GM19023 (cell line): Measurements from ENCODE around the gene KIF1A.

ENCODE experiments used
- ATAC-seq: cut with Tn5 transposase; IDR thresholded peaks from one replicate; pipeline ENCODE4 v1.9.1; 2021; ENCODE audit warnings: mild to moderate bottlenecking, moderate library complexity; ENCODE audit not compliant: unreplicated experiment

The KIF1A gene

DNA sequence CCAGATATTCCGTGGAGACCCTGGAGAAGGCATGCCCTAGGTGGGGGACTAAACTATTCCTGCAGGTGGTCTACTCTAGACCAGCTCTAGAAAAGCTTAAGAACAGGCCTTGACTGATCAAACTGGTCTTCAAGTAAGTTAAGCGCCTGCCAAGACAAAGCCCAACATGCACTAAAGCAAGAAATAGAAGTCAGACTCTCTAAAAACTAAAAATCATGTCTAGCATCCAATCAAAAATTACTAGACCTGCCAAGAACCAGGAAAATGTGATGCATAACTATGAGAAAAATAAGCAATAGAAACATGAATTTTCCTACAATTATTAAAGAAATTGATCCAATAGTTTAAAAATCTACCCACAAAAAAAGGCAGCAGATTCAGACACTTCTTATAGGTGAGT lies 13.6 kb downstream of the KIF1A start:
- no peak for ATAC-seq

DNA sequence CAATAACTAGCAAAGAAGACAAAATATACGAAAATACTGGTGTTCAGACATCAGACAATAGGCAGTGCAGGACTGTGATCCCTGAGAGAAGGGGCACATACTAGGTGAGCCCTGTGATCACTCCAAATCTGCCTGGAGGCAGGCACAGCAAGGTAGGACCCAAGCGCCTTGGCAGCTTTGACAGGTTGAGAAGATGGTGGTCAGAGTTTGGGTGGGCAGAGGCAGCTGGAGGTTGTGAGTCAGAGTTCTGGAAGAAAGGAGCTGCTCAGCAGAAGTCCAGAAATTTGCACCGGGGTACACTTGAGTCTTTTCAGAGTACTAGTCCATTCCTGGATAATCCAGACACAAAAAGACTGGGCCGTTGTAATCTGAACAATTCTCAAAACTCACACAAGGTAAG lies 14.0 kb downstream of the KIF1A start:
- ATAC-seq: no peak

DNA sequence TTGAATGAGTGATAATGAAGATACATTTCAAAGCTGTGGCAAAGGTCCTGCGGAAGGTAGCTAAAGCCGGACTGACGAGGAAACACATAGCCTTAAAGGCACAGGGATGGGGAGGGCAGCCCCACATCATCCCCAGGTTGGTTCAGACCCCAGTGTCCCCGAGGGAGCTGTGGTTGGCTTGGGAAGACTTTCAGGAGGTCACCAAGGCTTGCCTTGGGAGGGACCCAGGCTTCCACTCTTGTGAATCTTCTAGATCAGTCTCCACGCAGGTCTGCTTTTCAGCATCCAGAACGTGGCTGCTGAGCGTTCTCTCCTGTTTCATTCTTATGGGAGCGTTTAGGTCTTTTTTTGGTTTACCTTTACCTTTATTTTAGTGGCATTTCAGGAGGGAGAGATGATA lies 16.8 kb downstream of the KIF1A start:
- ATAC-seq: no peak

DNA sequence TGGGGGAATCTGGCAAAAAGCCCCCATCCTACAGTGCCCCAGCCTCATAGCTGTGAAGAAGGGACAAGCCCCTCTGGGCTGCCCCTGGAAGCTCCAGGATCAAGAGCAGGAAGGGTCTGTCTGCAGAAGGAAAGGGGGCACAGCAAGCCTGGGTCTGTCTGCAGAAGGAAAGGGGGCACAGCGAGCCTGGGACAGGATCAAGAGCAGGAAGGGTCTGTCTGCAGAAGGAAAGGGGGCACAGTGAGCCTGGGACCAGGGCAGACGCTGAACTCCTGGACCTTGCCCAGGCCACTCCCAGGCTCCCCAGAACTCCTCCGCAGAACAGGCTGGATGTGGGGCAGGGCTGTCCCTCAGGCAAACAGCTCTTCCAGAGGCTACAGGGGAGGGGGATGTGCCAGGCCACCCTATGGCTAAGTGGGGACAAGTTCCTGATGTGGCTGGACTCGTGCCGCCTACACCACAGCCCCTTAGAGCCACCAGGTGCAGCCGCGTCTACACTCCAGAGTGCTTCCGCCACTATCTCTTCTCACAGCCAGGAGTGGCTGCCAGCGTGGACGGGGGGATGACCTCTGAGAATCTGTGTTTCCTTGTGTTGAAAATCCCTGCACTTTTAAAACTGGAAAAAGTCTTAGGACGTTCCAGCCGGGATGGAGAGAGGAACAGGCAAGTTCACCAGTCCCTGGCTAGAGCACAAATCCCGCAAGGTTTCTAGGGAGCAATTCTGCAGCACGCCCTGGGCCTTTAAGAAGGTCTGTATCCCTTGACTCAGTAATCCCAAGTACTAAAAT lies 20.8 kb downstream of the KIF1A start:
- no peak for ATAC-seq

DNA sequence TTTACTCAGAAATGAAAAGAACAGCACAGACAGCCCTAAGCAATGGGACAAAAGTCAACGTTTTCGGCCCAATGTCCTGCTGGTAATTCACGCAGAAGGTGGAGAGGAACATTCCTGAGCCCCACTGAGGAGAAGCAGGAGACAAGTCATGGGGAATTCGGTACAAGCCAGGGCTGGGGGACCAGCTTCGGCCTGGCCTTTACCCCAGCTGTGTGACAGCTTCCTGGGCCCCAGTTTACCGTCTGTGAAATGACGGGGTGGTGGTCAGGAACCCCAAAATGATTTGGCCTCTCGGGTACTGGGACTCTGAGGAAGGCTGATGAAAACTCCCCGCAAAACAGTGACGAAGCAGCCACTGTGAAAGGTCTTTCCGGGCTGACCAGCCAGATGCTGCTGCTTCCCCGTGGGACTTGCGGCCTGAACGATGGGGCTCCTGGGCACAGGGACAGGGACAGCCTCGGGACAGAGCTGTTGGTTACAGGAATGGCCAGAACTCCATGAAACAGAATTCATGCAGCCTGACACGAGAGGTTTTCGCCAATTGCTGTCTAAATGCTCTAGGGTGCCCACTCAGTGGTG lies 21.6 kb downstream of the KIF1A start:
- no peak for ATAC-seq

DNA sequence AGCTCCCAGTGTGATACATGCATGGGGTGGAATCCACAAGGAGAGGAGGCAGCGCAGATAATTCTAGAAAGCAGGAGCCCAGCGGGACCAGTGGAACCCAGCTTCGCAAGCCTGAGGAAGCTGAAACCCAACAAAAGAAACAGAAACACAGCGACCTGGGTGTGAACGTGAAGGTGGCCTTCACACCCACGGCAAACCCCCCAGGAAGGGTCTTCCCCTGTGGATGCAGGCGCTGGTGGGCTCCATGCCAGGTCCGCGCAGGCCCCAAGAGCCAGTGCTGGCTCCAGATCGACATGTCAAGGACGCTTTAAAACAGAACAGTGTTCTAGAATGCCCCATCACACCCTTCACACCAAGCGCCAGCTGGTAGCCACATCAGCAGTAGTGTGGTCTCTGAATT lies 22.1 kb downstream of the KIF1A start:
- no peak for ATAC-seq

DNA sequence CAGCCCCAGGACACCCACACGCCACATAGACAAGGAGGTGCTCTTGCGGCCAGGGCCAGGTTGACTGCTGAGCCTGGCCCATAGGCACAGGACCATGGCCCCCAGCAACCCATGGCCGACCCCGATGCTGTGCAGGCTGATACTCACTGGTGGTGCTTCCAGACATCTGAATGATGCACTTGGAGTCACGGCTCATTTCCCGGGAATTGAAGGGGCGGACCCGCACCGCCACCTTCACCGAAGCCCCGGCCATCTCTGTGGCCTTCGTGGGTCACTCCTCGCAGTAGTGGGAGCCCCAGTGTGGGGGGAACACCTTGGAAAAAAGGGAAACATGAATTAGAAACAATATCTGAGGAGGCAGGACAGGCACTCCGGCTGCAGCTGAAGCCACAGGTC lies 22.5 kb downstream of the KIF1A start:
- no peak for ATAC-seq

DNA sequence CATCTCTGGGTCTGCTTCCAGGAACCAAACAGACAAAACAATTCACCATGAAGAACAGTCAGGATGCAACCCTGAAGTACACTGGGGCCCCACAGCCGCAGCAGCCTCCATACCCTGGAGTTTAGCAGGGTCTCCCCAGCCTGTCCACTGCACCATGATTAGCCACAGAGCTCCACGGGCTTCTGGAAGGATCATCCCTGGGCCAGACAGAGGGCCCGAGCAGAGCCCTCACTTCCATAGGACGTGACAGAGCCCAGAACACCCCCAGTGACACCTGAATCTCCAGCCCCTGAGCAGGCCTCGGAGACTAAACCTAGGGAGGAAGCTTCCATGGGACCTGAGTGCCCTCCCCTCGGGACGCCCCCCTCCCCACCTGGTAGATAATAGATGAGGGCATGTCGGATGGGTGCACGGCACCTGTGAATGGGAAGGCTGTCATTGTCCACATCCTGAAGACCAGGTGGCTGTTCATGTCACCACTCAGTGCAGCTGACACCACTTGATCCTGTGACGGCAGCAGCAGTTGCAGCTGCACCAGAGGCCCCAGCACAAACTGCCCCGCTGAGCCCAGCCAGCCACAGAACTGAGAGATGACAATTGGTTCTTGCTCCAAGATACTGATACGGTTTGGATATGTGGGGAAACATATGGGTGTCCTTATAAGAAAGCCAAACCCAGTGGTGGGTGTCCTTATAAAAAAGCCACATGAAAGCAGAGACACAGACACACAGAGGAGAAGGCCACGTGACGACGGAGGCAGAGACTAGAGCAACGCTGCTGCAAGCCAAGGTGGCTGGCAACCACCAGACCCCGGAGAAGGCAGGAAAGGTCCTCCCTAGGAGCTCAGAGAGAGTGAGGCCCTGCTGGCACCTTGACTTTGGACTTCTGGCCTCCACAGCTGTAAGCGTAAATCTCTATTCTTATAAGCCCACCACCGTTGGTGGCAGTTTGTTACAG lies 23.2 kb downstream of the KIF1A start:
- no peak for ATAC-seq

DNA sequence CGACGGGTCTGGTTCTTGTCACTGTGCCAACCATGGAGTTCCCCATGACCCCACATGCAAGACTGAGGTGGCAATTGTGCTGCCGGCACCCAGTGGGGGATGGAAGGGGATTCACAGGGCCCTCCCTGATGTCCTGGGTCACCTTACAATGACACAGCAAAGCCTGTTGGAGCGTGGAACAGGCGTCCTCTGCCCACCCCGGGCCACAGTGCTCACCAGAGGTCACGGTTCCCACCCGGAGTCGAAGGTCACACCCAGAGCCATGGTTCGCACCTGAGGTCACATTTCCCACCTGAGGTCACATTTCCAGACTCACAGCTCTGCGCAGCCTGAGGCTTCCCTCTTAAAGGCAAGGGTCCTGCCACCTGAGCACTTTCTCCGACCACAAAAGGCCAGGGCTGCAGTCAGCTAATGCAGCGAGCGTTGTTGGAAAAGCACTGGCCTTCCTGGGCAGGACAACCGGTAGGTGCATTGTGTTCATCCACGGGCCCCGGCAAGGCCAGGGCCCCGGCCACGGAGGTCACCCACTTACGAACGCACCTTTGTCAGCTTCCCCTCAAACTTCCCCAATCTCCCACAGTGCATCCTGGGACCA lies 24.0 kb downstream of the KIF1A start:
- no peak for ATAC-seq

DNA sequence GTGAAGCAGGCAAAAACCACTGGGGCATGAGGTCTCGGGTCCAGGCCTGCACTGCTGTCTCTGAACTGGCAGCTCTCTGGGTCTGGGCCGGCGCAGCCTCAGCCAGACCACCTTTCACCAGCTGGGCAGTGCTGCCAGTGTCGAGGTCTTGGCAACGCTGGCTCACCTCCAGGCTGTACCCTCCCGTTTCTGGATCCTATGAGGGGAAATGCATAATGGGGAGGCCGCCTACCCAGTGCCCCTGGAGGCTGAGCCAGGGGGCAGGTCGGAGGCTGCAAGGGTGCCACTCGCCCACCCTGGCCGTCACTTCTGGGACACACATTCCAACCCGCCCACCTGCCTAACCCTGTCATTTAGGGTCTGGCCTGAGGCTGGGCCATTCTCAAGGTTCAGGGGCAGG lies 24.6 kb downstream of the KIF1A start:
- ATAC-seq: no peak

DNA sequence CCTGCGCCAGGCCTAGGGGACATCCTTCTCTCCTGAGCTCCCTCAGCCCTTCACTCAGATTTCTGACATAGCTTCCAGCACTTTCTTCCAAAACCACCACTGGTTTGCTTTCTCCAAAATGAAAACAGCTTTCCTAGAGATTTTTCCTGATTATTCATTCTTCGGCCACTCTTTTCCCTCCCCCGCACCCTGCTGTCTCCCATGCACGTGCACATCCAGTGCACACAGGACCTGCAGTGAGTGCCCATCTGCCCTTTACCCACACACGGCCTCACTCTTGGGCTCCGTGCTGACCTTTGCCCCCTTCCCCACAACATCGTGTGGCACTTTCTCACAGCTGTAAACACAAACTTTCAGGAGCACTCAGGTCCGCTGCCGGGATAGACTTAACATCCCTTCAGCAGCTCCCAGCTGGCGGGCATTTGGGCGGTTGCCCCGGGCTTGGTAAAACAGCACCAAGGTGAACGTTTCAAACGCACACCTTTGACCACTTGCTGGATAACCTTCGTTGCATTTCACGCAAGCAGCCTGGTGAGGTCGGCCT lies 25.8 kb downstream of the KIF1A start:
- no peak for ATAC-seq

DNA sequence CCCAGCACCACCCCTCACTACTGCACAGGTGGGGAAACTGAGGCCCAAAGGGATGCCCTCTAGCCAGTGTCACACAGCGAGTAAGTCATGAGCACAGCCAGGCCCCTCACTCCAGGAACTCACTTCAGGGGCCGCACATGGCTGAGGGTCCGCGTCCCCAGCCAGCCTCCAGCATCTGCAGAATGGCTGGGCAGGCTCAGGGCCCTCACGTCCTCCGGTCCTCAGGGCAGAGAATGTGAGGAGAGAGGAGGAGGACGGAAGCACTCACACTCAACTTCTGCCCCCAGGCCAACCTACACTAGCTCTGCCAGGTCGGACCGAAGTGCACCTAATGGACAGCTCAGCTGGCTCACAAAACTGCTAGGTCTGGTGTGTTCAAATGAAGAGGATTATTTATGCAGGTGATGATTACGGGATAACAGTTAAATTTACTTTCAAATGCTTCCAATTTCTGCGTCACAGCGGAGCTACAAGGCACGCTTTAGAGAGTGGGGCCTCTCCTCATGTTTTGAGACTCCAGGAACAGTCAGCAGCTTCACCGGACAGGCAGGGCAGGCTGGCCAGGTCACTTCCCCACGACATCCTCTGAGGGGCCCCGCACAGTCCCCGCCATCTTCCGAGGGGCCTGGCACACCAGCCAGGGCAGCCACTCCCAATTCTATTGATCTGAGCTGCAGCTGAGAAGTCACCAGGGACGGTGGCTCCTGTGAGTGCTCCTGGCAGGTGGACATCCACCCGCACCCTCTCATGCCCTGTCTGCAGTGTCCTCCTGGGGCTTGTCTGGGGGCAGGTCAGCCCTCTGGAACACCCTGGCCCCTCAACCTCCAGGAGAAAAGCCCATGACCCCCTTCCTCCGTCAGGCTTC lies 26.5 kb downstream of the KIF1A start:
- no peak for ATAC-seq

DNA sequence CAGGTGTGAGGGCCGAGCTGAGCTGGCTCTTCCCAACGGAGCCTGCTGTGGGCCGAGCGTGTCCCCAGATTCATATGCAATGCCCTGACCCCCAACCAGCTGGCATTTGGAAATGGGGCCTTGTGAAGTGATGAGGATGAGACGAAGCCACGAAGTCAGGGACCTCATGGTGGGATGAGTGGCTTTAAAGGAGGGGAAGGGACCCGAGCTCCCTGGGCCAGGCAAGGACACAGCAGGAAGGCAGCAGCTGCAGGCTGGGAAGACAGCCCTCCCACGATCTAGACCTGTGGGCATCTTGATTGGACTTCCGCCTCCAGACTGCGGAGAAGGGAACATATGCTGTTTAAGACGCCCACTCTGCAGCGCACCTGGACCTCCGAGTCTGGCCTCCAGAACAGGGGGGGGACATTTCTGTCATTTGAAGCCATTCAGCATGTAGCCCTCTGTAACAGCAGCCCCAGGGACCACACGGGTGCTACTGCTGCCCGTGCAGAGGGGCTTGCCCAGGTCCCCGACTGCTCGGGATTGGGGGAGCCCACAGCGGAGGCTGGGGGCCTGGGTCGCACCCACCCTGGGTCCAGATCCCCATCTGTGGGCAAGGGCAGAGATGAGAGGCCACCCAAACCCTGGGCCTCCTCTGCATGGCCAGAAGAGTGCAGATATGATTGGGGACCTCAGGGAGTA lies 27.2 kb downstream of the KIF1A start:
- ATAC-seq: no peak

DNA sequence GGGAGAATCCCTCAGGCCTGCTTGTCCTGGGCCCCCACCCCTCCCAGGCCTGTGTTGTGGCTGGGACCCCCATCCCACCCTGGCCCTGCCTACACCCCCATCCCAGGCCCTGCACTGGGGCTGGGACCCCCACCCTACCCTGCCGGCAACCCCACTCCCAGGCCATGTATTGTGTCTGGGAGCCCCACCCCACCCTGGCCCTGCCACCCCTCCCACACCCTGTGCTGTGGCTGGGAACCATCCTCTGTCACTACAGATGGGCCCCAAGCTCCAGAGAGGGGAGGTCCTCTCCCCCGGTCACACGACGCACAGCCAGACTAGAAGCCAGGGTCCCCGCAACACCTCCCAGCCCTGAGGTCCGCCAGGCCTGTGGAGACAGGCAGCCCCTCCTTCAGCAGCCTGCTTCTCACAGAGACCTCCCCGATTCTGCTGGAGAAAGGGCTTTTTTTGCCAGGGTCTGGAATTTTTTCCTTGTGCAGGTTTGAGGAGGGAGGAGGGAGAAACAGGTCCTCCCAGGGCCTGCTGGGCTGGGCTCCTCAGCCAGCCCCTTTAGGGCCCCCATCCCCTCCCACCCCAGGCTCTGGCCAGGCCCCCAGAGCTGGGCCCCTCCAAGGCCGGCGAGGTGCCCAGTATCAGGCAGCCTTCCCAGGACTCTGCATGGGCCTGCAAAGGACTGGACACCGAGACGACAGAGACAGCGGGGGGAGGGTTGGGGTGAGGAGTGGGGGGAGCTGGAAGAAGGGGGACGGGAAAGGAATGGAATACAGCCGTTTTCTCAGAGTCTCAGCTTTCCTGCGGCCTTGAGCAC lies 28.0 kb downstream of the KIF1A start:
- no peak for ATAC-seq

DNA sequence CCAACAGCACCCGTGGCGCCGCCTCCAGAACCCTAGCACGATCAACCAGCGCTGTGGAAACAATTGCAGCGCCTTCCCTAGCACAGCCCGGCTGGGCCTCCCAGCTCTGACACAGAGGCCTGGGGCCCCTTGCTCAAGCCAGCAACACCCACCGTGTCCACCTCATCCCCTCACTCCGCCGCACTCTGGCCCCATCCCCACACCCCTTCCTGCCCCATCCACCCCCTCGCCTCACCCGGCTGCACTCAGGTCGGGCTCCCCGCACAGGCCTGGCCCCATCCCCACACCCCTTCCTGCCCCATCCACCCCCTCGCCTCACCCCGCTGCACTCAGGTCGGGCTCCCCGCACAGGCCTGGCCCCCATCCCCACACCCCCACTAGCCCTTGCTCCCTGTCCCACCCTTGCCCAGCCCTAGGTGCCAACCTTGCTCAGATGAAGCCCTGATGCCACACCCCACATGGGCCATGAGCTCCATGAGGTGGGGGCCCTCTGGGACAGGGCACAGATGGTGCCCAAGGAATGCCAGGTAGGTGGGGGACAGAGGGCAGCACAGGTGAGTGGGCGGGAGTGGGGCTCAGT lies 28.7 kb downstream of the KIF1A start:
- no peak for ATAC-seq

DNA sequence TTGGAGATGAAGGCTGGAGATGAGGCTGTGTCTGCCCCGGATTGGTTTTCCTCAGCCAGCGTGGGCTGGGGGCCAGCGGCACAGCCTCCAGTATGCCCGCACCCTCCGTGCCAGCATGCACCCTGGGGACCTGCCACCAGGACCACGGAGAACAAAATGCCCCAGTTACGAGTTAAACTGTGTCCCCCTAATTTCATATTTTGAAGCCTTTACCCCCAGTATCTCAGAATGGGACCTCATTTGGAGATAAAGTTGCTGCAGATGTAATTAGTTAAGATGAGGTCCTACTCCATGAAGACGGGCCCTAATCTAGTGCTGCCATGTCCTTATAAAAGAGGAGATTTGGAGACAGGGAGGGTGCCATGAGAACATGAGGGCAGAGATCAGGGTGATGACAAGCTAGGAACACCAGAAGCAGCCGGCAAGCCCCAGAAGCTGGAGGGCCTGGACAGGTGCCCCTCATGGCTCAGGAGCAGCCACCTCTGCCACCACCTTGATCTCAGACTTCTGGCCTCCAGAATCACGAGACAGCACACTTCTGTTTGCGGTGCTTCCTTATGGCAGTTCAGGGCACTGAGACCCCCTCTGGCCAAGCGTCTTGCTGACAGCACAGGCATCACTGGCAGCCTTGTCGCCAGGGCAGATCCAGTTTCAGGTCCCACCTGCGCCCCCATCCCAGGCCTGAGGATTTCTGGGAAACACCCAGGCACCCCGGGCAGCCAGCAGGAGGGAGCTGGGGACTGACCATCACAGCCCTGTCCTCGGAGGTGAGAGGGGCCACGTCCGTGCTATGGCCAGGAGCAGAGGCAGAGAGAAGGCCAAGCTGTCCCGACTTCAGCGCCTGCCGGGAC lies 29.4 kb downstream of the KIF1A start:
- no peak for ATAC-seq
